Stimulated activated CD8-positive, alpha-beta memory T cell treated with anti-CD3 and anti-CD28 coated beads, Interleukin-7, amount 100 ng/mL, for 24 hours (primary cell): ENCODE results near the gene ARHGAP22.

Experiments
- DNase-seq: peaks from one replicate; pipeline ENCODE4 v3.0.0-alpha.2; 2020; ENCODE audit warnings: low read depth

Gene ARHGAP22

DNA sequence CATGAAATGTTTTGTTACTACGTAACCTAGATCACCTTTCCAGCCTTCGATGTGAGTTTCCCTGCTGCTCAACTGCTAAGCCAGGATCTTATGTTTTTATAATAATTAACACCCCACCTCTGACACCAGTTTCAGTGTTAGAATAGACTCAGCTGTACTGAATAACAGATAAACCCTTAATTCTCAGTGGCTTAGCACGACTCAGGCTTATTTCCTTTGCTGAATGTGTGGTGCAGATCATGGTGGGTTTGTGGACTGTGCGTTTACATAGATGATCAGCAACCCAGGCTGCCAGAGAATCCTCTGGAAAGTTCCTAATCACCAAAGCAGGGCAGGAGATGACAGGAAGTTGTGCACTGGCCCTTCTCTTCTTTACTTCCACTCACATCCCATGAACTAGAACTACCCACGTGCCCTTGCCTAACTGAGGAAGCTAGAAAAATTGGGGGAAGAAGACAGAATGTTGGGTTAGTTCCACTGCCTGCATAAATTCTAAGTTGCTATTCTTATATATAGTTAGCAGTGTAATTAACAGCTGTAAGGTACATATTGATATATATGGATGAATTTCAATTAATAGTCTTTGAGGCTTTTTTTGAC, 186.6 kb downstream of the ARHGAP22 start:
- no peak for DNase-seq

DNA sequence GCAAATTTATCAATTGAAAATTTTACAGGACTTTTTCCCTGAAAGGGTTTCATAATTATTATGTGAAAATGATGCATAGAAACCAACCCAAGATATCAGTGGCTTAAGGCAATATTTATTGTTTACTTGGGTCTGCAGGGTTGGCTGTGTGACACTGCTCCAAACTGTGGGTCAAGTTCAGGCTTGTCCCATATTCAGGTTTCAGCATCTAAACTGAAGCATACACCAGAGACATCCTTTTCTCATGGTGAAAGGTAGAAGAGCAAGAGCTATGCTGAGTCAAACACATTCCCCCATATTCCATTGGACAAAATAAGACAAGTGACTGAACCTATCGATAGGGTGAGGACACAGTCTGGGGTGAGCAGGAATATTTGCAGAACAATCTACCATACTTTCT, 187.5 kb downstream of the ARHGAP22 start:
- no peak for DNase-seq

DNA sequence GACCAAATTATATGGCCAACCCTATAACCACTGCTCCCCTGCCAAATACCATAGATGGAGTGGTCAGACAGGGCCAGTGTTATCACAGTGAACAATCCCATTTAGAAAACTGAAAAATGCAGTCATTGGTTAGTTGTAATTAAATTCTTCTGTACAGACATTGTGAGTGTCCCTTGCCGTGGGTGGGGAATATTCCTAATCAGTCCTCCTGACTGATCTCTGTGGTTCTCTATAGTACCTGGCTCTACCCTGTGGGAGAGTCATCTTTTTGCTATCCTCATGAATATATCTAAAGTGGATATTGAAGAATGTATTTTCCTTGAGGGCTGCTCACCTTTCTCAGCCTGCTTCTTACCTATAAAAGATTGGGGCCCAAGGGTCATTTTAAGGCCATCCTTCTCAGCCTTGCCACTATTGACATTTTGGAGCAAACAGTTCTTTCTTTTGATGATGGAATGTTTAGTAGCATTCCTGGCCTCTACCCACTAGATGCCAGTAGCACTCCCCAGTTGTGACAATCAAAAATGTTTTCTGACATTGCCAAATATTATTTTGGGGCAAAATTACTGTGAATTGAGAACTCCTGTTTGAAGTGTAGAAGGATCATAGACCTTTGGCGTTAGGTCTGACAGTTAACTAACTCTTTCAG, 188.2 kb downstream of the ARHGAP22 start:
- DNase-seq: no peak

DNA sequence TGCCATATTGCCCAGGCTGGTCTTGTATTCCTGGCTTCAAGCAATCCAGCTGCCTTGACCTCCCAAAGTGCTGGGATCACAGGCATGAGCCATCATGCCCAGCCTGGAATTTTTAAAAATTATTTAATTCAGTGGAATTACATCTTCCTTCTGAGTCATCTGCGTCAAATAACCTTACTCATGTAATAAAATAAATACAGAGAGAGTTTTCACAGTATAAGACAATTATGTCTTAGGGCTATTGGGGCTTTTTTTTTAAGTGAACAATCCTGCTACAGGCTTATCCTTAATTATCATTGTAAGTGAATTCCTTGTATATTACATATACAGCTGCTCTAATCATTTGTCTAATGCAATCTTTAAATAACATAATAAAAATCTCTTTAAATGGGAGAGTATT, 190.1 kb downstream of the ARHGAP22 start:
- no peak for DNase-seq

DNA sequence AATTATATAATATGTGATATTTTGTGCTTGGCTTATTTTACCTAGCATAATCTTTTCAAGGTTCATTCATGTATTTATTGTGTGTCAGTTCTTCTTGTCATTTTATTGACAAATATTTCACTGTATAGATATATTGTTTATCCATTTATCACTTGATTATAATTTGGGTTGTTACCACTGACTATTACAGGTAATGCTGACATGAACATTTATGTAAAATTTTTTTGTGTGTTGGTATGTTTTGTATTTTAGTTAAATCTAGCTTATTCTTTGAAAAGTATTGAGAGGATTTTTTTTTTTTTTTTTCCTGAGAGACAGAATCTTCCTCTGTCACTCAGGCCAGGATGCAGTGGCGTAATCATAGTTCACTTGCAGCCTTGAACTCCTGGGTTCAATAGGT, 190.7 kb downstream of the ARHGAP22 start:
- DNase-seq: no peak

DNA sequence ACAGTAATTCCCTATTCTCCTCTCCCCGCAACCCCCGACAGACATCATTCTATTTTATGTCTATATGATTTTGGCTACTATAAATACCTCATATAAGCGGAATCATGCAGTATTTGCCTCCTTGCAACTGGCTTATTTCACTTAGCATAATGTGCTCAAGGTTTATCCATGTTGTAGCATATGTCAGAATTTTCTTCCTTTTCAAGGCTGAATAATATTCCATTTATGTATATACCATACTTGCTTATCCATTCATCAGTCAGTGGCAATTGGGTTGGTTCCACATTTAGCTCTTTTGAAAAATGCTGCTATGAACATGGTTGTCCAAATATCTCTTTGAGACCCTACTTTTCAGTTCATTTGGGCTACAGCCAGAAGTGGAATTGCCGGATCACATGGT, 191.9 kb downstream of the ARHGAP22 start:
- DNase-seq: no peak

DNA sequence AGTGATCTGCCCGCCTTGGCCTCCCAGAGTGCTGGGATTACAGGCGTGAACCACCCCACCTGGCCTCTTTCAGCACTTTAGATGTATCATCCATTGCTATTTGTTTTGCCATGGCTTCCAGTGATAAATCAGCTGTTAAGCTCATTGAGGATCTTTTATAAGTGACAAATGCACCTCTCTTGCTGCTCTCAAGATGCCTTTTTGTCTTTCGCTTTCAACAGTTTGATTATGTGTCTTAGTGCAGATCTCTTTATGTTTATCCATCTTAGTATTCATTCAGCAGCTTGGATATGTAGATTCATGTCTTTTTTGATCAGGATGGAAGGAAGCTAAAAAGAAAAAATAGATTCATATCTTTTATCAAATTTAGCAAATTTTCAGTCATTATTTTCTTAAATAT, 192.8 kb downstream of the ARHGAP22 start:
- no peak for DNase-seq

DNA sequence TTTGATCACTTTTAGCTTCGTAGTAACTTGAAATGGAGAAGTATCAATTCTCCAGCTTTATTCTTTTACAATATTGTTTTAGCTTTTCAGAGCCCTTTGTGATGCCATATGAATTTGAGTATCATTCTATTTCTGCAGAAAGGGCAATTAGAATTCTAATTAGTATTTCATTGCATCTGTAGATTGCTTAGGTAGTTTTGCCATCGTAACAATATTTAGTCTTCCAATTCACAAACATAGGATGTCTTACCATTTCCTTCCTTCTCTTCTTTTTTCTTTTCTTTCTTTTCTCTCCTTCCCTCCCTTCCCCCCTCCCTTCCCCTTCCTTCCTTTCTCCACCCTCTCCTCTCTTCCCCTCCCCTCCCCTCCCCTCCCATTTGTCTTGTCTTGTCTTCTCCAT, 193.4 kb downstream of the ARHGAP22 start:
- no peak for DNase-seq

DNA sequence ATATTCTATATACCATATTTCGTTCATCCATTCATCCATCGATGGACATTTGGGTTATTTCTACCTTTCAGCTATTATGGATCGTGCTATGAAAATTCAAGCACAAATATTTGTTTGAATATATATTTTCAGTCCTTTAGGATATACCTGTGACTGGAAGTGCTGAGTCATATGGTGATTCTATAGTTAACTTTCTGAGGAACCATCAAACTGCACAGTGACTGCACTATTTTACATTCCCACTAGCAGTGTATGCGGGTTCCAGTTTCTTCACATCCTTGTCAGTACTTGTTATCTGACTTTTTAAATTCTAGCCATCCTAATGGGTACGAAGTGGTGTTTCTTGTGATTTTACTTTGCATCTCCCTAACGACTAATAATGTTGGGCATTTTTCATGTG, 194.4 kb downstream of the ARHGAP22 start:
- no peak for DNase-seq

DNA sequence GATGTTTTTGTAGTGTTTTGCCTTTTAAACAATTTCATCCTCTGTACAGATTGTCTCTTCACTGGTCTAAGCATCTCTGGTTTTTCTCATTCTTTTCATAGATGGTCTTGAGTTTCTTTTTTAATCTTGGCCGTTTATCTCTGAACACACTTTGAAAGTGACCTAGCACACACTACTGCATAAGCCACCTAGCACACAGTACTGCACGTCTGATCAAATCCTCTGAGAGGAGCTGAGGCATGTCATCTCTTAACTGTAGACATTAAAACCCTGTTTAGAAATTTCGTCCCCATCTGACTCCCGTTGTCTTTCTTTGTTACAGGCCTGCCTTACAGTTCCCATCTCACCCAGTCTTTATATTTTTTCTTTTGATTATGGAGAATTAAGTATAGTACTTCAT, 198.2 kb downstream of the ARHGAP22 start:
- no peak for DNase-seq

DNA sequence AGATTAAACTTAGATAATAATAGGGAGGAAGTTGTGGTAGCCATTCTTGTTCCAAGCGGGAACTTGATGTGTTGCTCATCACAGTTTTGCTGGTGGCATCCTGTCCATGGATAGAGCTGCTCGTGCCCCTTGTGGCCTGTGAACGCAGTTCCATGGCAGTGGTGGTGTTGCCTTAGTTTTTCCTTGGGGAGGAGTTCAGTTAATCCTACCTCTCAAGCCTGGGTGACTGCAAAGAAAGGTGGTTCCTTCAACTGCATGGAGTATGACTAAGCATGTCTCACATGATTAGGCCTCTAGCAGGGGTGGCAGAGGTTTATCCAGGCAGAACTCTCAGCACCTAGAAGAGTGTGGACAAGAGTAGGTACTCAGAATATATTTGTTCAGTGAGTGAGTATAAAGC, 198.7 kb downstream of the ARHGAP22 start:
- DNase-seq: no peak

DNA sequence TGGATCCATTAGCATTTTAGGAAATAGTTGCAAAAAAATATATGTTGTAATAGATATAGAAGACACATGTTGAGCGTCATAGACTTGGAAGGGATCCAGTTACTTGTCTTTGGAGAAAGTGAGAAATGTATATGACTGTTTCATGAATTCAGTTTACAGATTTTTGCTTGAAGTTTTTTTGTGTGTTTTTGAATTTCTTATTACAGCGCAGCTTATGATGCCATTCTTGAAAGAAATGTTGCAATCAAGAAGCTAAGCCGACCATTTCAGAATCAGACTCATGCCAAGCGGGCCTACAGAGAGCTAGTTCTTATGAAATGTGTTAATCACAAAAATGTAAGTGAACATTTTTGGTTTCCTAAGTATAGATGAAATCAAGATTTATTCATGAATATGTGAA, 200.2 kb downstream of the ARHGAP22 start:
- DNase-seq: no peak

DNA sequence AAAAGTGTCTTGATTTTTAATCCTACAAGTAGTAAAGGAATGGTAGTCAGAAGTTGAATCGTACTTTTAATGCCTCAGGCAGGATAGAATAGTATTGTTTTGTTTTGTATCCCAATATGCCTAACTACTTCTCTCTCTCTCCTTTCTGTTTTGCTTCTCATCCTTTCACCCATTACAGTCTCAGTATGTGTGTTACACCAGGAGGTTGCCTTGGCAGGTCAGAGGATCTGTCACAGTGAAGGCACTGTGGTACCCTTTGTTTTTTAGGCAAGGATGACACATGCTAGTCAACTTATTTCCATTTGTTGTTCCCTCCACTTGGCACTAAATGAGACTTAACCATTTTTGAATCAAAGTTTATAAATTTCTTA, 204.0 kb downstream of the ARHGAP22 start:
- DNase-seq: no peak

DNA sequence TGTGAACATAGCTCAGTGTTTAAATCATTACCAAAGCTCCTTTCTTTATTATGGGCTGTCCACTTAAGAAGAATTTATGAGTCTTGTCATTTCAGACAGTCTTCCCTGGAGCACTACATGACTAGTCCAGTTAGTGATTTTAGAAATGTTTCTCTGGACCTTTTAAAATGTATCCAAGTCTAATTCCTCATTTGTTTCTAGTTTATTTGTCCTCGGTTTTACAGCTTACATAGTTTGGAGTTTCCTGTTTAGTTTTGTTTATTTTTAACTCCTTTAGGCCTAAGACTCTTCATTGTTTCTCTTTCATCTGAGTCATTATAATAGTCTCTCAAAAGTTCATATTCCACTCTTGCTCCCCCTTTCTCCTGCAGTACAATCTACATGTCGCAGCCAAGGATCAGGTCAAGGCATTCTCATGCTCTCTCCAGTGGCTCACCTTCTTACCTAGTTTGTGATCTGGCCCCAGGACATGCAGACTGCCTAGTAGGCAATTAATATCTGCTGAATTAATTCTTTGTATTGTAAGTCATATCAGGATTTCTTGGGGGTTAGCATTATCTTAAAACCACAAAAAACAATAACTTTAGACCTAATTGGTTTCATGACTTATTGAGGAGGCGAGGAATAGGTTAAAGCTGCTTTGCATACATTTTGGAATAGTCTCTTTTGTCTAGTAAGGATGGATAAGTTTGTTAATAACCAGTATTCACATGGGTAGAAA, 204.6 kb downstream of the ARHGAP22 start:
- DNase-seq: no peak

DNA sequence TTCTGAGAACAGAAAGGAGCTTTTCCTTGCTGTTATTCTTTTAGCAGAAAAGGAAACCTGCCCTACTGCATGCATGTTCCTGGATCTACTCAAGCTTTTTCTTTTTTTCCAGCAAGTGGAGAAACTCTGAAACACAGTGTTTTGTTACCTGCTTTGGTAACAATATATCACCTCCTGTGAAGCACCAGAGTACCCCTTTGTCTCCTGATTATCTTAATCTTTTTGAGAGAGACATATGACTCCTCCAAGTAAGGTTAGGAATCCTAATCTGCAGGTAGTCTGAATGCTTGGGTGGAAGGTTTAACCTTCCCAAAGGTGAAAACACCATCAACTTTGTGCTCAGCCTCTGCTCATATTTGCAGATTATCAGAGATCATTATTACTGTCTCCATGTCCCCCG, 205.3 kb downstream of the ARHGAP22 start:
- DNase-seq: no peak

DNA sequence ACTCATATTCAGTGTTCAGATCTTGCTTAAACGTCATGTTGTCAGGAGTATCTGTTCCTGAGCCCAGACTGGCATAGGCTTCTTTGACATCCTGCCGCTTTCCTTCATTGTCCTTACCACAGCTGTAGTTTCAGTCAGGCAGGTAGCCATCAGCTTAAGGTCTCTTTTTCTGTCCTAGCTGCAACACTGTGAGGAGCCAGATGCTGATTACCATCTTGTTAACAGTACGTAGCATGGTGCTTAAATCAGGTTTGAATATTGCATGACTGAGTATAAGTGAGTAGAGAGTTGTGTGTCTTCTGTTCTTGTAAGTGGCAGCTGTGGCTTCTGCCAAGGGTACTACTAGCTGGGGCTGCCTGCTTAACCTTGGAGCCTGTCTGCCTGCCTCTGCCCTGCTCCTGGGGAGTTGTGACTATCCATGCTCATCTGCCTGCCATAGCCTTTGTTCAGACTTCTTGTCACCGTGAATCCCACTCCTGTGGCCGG, 205.8 kb downstream of the ARHGAP22 start:
- DNase-seq: no peak

DNA sequence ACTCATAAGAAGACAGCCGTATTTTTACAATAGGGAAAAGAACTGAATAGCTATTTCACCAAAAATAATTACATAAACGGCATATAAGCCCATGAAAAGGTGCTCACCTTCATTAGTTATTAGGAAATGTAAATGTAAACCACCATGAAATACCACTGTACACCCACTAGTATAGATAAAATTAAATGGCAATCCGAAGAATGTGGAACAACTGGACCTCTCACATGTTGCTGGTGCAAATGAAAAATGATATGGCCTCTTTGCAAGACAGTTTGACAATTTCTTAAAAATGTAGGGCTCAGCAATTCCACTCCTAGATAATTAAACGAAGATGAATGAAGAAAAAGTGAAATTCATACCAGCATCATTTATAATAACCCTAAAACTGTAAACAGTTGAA, 206.6 kb downstream of the ARHGAP22 start:
- DNase-seq: no peak
